Skin epidermis (tissue), 12 donors: ENCODE data around the gene PCID2.
"Not testable (repeated sequence)": the region's sequence is repeated elsewhere in the genome, so short reads cannot be mapped to it uniquely, and the experiment has no call there.

ENCODE experiments used
- H3K27ac ChIP-seq, 21 experiments: fragments of 200-600 bp; sonication (generic) in 11 of 21; one replicate each; pipeline ENCODE4 v1.5.0; 2020; ENCODE audit warnings: mild to moderate bottlenecking in 3 of 21, inconsistent platforms in 2 of 21, moderate library complexity in 2 of 21
- H3K4me3 ChIP-seq, 7 experiments: fragments of 200-600 bp; sonication (generic) in 2 of 7; one replicate each; pipeline ENCODE4 v1.5.0; 2020; ENCODE audit warnings: inconsistent platforms in 2 of 7, mild to moderate bottlenecking in 2 of 7, moderate library complexity in 1 of 7

The PCID2 gene

DNA sequence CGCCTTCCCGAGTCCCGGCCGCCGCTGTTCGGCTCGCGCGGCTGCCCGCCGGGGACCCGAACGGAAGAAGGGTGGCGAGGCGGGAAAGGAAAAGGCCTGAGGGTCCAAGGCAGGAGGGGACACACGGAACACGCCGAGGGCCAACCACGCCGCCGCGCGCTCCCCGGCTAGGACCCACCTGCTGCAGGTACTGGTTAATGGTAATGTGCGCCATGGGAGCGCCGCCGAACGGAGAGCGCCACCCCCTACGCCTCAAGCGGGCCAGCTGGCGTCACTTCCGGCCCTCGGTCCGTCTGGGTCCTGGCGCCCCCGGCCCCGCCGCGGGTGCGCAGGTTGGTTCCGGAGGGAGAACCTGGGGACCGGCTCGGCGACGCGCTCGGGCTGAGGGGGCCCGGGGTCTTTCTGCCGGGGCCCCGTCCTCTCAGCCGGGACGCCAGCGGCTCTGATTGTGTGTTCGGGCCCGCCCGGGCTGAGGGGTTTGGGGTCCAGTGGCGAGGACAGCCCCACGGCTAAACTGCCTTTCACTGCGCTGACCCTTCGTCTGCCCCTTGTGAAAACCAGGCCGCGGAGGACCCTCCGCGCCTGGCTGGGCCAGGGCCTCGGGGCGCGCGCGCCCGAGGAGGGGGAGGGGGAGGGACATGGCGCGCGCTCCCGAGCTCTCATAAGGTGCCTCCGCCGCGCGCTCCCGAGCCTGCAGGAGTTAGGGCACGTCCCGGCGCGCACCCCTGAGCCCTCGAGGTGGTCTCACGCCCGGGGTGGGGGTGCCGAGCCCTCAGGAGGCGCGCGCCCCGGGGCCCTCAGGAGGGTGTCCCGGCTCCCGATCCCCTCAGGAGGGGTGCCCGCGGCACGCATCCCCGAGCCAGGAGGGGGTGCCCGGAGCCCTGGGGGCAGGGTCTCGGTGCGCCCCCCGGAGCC lies at the start of gene PCID2:
Gene PCID2, minus strand, starts transcription at position 249 of the 915 bp plus-strand sequence. Its CDS starts 35 bp downstream, at position 214.
- Histone ChIP-seq H3K27ac (peak within 1 kb of the TSS; percentile 96 to 100 (median 99)), H3K4me3 (peak within 1 kb of the TSS; percentile 66 to 96 (median 83))

- H3K4me3 ChIP-seq, H3K27ac ChIP-seq: not testable (repeated sequence)
Observed at GRCh38 chr13:113257908-113258307, 49.4 kb upstream of the PCID2 start.

- Histone ChIP-seq H3K4me3 (no peak overlapping the region), H3K27ac (no peak overlapping the region)
Observed at GRCh38 chr13:113252516-113253095, 44.1 kb upstream of the PCID2 start.

GRCh38 chr13:113245849-113246796 lies 37.7 kb upstream of the PCID2 start:
- H3K27ac ChIP-seq: no peak overlapping the region
- H3K4me3 ChIP-seq: no peak overlapping the region

- no peak overlapping the region for H3K4me3 ChIP-seq
- H3K27ac ChIP-seq: no peak overlapping the region
Observed at GRCh38 chr13:113243847-113244246, 35.4 kb upstream of the PCID2 start.

GRCh38 chr13:113241623-113242022 lies 33.2 kb upstream of the PCID2 start:
- not testable (repeated sequence) for H3K4me3 ChIP-seq, H3K27ac ChIP-seq

- H3K4me3 ChIP-seq: no peak overlapping the region
Observed at GRCh38 chr13:113239986-113240385, 31.5 kb upstream of the PCID2 start.

GRCh38 chr13:113239357-113239756 lies 30.9 kb upstream of the PCID2 start:
- Histone ChIP-seq H3K27ac (no peak overlapping the region), H3K4me3 (no peak overlapping the region)

More at GRCh38 chr13:113239986-113240385, 31.5 kb upstream of the PCID2 start:
- H3K27ac ChIP-seq: no peak overlapping the region

- Histone ChIP-seq H3K27ac (no peak overlapping the region), H3K4me3 (no peak overlapping the region)
Observed at GRCh38 chr13:113238536-113238935, 30.1 kb upstream of the PCID2 start.

DNA sequence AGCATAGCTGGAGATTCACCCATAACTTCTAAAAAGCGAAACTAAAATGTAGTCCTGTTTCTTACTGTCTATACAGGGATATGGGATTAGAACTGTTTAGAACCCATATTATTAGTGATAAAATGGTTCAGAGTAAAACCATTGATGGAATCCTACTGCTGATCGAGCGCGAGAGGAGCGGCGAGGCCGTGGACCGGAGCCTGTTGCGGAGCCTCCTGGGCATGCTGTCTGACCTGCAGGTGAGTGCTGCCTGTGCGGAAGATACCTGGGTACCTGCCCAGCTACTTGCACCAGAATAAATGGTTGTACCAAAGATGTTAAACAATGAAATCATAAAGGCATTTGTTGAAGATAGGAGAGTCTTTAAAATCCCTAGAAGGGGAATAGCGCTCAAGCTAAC lies 24.6 kb upstream of the PCID2 start:
- no peak overlapping the region for H3K27ac ChIP-seq
- H3K4me3 ChIP-seq: no peak overlapping the region

DNA sequence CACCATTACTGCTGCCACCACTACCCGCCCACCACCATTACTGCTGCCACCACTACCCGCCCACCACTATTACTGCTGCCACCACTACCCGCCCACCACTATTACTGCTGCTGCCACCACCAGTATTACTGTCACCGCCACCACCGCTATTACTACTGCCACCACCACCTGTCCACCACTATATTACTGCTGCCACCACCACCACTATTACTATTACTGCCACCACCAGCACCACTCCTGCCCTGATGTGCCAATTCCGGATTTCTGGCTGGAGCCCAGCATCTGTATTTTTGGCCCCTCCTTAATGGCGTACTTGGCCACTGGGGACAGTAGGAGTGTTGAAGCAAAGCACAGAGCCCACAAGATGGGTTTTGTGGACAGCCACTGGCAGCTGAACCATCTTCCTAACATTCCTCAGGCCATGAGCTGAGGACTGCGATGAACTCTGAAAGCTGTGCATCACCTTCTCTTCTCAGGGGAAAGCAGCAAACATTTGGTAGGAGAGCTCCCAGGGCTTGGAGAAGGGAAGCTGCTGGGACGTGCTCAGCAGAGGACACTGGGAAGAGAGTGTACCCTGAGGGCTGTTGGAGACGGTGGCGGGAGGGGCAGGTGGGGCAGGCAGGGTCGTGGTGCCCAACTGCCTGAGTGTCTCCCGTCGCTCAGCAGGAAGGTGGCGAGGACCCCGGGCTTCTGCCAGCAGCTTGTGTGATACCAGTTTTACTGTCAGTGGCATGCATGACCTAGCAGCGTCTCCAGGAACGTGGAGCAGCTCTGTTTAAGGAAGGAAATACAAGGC lies 23.9 kb upstream of the PCID2 start:
- H3K4me3 ChIP-seq: no peak overlapping the region
- H3K27ac ChIP-seq: no peak overlapping the region

- H3K27ac ChIP-seq: no peak overlapping the region
- no peak overlapping the region for H3K4me3 ChIP-seq
Observed at GRCh38 chr13:113231306-113232207, 23.1 kb upstream of the PCID2 start.

DNA sequence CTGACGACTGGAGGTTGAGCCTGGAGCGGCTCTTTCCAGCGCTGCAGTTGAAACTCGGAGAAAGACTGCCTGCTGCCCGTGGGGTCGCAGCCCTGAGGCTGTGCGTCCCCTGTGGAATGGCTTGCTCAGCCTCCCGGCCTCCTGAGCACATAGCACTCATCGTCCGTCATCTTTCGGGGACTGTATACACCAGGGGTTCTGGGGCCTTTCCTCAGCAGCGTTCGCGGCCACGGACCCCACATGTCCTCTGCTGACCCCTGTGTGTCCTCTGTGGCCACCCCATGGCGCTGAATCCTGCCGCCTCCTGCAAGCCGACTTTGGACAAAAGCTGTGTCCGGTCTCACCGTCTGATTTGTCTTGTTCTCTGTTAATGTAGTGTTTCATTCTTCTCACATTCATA lies 21.3 kb upstream of the PCID2 start:
- no peak overlapping the region for H3K4me3 ChIP-seq
- no peak overlapping the region for H3K27ac ChIP-seq

GRCh38 chr13:113229161-113229560 lies 20.7 kb upstream of the PCID2 start:
- Histone ChIP-seq H3K27ac (no peak overlapping the region), H3K4me3 (no peak overlapping the region)

- Histone ChIP-seq H3K27ac (no peak overlapping the region), H3K4me3 (no peak overlapping the region)
Observed at GRCh38 chr13:113226873-113227450, 18.5 kb upstream of the PCID2 start.

DNA sequence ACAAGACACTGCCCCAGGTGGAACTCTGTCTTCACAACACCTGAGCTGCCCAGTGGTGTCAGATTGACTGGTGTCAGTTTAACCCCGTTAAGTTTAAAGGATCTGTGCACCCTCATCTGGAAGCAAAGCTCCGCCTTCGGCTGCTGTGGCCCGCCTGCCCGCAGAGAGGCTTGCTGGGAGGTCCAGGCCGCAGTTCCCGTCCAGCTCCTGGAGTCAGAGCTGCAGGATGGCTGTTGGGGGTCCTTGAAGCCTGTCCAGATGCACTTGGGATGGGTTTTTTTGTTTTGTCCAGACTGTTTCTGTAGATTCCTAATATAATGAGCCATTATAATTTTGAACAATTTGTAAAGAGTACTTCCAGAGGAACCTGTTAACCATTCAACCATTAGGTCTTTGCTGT lies 17.0 kb upstream of the PCID2 start:
- Histone ChIP-seq H3K27ac (no peak overlapping the region), H3K4me3 (no peak overlapping the region)

- no peak overlapping the region for H3K27ac ChIP-seq
- H3K4me3 ChIP-seq: no peak overlapping the region
Observed at GRCh38 chr13:113224486-113224885, 16.0 kb upstream of the PCID2 start.

GRCh38 chr13:113223070-113223469 lies 14.6 kb upstream of the PCID2 start:
- no peak overlapping the region for H3K27ac ChIP-seq
- H3K4me3 ChIP-seq: no peak overlapping the region
